Measurements from ENCODE around the gene CCR8.

- TF ChIP-seq CTCF (IDR thresholded peaks at IDR 0.05; ENCODE audit: borderline replicate concordance, extremely low read depth, low read length, poor library complexity, severe bottlenecking) = no peak
- no peak for TF ChIP-seq EZH2 (IDR thresholded peaks at IDR 0.05; ENCODE audit: borderline replicate concordance, low read depth, low read length, severe bottlenecking)
Observed at GRCh38 chr3:39281533-39281932, 48.0 kb upstream of the CCR8 start.
